ENCODE measurements around the gene RDH16.
A peak's percentile ranks its signal among the peaks of the same experiment; 100 is the strongest.
"Not testable (repeated sequence)": the region's sequence is repeated elsewhere in the genome, so short reads cannot be mapped to it uniquely, and the experiment has no call there.

RDH16 gene

DNA sequence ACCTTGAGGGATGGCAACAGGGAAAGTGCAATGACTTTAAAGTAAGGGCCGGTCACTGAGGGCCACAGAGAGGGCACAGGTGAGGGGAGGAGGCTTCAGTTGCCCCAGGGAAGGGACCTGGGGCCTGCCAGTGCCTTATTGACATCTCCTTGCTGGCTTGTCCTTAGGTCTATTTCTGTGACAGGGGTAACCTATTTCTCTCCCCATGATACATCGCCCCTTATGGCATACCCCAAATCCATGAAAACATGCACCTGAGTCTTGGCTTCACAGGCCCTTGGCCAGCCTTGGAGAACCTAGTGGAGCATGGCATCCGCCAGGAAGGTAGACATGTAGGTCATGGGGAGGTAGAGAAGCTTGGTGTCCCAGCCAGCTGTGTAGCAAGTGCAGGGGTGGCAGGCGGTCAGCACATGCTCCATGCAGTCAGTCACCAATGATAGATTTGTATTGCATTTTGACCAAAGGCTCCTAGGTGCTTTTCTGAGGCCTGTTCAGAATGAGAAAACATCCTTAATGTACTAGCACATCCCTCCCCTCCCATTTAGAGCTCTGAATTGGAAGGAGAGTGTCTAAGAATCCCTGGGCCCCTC, 23.6 kb upstream of the RDH16 start:
- TF ChIP-seq Cebpa-rat (IDR thresholded peaks at IDR 0.05) = no peak
- Histone ChIP-seq H3K4me3 (no peak overlapping the region), H3K27ac (no peak overlapping the region), H3K27me3 (no peaks in the 10 kb centered on the region), H3K9me3 (replicated peaks in 1 of 11) (peaks cover 0 to 6% (median 0%) of the 10 kb centered on the region in 11 experiments; a peak in 1 of 22 replicates), H4K20me1 (no peaks in the 10 kb centered on the region), H3K9ac (no peak overlapping the region), H3K4me1 (peaks cover 0 to 8% (median 0%) of the 10 kb centered on the region in 10 experiments; a peak in 2 of 20 replicates), H3K36me3 (no peaks in the 10 kb centered on the region), H3K4me2 (no peak overlapping the region)

DNA sequence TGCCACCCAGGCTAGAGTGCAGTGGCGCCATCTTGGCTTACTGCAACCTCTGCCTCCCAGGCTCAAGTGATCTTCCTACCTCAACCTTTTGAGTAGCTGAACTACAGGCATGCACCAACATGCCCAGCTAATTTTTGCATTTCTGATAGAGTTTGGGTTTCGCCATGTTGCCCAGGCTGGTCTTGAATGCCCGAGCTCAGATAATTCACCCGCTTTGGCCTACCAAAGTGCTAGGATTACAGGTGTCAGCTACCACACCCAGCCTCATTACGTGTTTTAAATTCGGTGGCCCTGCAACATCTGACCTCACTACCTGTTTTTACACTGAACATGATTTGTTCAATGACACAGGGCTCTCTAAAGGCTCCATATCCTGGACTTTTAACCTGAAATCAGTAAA, 22.9 kb upstream of the RDH16 start:
- no peaks in the 10 kb centered on the region for H3K36me3 ChIP-seq
- H4K20me1 ChIP-seq = no peaks in the 10 kb centered on the region
- no peak overlapping the region for H3K9ac ChIP-seq
- no peak overlapping the region for H3K27ac ChIP-seq
- no peak overlapping the region for H3K4me3 ChIP-seq
- no peaks in the 10 kb centered on the region for H3K27me3 ChIP-seq
- peaks cover 0 to 8% (median 0%) of the 10 kb centered on the region in 10 experiments; a peak in 2 of 20 replicates for H3K4me1 ChIP-seq
- H3K9me3 ChIP-seq (replicated peaks in 1 of 11) = peaks cover 0 to 6% (median 0%) of the 10 kb centered on the region in 11 experiments; a peak in 1 of 22 replicates
- no peak overlapping the region for H3K4me2 ChIP-seq
- no peak for TF ChIP-seq Cebpa-rat (IDR thresholded peaks at IDR 0.05)

DNA sequence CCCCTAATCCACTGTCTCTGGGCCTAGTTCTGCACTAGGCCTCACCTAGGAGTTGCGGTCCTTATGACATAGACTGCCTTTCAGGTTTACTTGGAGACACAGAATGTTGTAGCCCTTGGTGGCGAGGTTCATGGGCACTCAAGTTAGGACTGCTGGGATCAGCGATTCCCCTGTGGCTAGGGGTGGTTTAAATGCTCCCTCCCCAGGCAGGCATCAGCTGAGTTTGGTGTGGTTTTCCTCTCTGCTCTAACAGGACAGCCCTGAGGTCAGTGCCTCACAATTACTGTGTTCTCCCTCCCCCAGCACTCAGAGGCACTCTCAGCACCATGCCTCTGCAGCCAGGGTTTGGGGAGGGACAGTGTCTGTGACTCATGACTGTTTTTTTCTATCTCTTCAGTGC, 22.2 kb upstream of the RDH16 start:
- Histone ChIP-seq H3K9me3 (replicated peaks in 1 of 11) (peaks cover 0 to 6% (median 0%) of the 10 kb centered on the region in 11 experiments; a peak in 1 of 22 replicates), H4K20me1 (no peaks in the 10 kb centered on the region), H3K4me3 (no peak overlapping the region), H3K4me1 (peaks cover 0 to 8% (median 0%) of the 10 kb centered on the region in 10 experiments; a peak in 2 of 20 replicates), H3K9ac (no peak overlapping the region), H3K4me2 (peak overlapping the region in 2 of 11 experiments; percentile 12 to 41; a peak in 3 of 22 replicates), H3K27ac (no peak overlapping the region), H3K36me3 (no peaks in the 10 kb centered on the region), H3K27me3 (no peaks in the 10 kb centered on the region)
- no peak for TF ChIP-seq Cebpa-rat (IDR thresholded peaks at IDR 0.05)

GRCh38 chr12:56978397-56979138, 21.2 kb upstream of the RDH16 start:
- Histone ChIP-seq H3K9me3 (replicated peaks in 1 of 11) (peaks cover 0 to 6% (median 0%) of the 10 kb centered on the region in 11 experiments; a peak in 1 of 22 replicates), H3K4me1 (peaks cover 0 to 8% (median 0%) of the 10 kb centered on the region in 10 experiments; a peak in 2 of 20 replicates), H3K27ac (no peak overlapping the region), H3K4me2 (no peak overlapping the region), H3K9ac (no peak overlapping the region), H3K27me3 (no peaks in the 10 kb centered on the region), H3K4me3 (no peak overlapping the region), H3K36me3 (no peaks in the 10 kb centered on the region), H4K20me1 (no peaks in the 10 kb centered on the region)
- no peak for TF ChIP-seq Cebpa-rat (IDR thresholded peaks at IDR 0.05)

- H3K27ac ChIP-seq; H3K36me3 ChIP-seq; H3K4me2 ChIP-seq; H4K20me1 ChIP-seq; H3K4me3 ChIP-seq; H3K9ac ChIP-seq; H3K27me3 ChIP-seq; H3K9me3 ChIP-seq (replicated peaks in 1 of 11); H3K4me1 ChIP-seq: not testable (repeated sequence)
These were observed 20.0 kb upstream of the RDH16 start for GRCh38 chr12:56977361-56977760.

GRCh38 chr12:56974224-56974623, 16.8 kb upstream of the RDH16 start:
- not testable (repeated sequence) for H4K20me1 ChIP-seq; H3K27ac ChIP-seq; H3K4me3 ChIP-seq; H3K4me1 ChIP-seq; H3K4me2 ChIP-seq; H3K36me3 ChIP-seq; H3K27me3 ChIP-seq; H3K9ac ChIP-seq; H3K9me3 ChIP-seq (replicated peaks in 1 of 11)

- not testable (repeated sequence) for H3K27me3 ChIP-seq, H3K4me3 ChIP-seq, H3K9ac ChIP-seq, H3K27ac ChIP-seq, H4K20me1 ChIP-seq, H3K4me1 ChIP-seq, H3K36me3 ChIP-seq
- Histone ChIP-seq H3K4me2 (peak overlapping the region in 4 of 11 experiments; percentile 33 to 55 (median 48); a peak in 6 of 22 replicates), H3K9me3 (replicated peaks in 1 of 11) (peaks cover 4 to 13% (median 11%) of the 10 kb centered on the region in 11 experiments; a peak in 18 of 22 replicates)
These were observed 11.5 kb upstream of the RDH16 start for GRCh38 chr12:56968910-56969309.

DNA sequence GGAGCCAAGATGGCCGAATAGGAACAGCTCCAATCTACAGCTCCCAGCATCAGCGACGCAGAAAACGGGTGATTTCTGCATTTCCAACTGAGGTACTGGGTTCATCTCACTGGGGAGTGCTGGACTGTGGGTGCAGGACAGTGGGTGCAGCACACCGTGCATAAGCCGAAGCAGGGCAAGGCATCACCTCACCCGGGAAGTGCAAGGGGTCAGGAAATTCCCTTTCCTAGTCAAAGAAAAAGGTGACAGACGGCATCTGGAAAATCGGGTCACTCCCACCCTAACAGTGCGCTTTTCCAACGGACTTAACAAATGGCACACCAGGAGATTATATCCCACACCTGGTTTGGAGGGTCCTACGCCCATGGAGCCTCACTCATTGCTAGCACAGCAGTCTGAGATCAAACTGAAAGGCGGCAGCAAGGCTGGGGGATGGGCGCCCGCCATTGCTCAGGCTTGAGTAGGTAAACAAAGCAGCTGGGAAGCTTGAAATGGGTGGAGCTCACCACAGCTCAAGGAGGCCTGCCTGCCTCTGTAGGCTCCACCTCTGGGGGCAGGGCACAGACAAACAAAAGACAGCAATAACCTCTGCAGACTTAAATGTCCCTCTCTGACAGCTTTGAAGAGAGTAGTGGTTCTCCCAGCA, 8.7 kb upstream of the RDH16 start:
- H3K36me3 ChIP-seq, H3K4me2 ChIP-seq, H3K27ac ChIP-seq, H4K20me1 ChIP-seq, H3K9ac ChIP-seq, H3K4me3 ChIP-seq, H3K27me3 ChIP-seq: not testable (repeated sequence)
- H3K9me3 ChIP-seq (replicated peaks in 1 of 11) = peaks cover 8 to 28% (median 21%) of the 10 kb centered on the region in 11 experiments; a peak in 20 of 22 replicates
- peaks cover 0 to 16% (median 0%) of the 10 kb centered on the region in 10 experiments; a peak in 7 of 20 replicates for H3K4me1 ChIP-seq

GRCh38 chr12:56965124-56965523, 7.7 kb upstream of the RDH16 start:
- not testable (repeated sequence) for H3K36me3 ChIP-seq, H3K4me2 ChIP-seq, H4K20me1 ChIP-seq, H3K9ac ChIP-seq, H3K27me3 ChIP-seq, H3K4me3 ChIP-seq, H3K27ac ChIP-seq
- H3K4me1 ChIP-seq = peaks cover 0 to 16% (median 0%) of the 10 kb centered on the region in 10 experiments; a peak in 7 of 20 replicates
- peaks cover 8 to 28% (median 21%) of the 10 kb centered on the region in 11 experiments; a peak in 20 of 22 replicates for H3K9me3 ChIP-seq (replicated peaks in 1 of 11)

- H3K36me3 ChIP-seq, H3K27ac ChIP-seq, H3K4me3 ChIP-seq, H3K27me3 ChIP-seq, H3K4me2 ChIP-seq, H4K20me1 ChIP-seq, H3K9ac ChIP-seq, H3K4me1 ChIP-seq: not testable (repeated sequence)
- peaks cover 11 to 36% (median 27%) of the 10 kb centered on the region in 11 experiments; a peak in 21 of 22 replicates for H3K9me3 ChIP-seq (replicated peaks in 1 of 11)
These were observed 6.1 kb upstream of the RDH16 start for GRCh38 chr12:56963557-56963956.

DNA sequence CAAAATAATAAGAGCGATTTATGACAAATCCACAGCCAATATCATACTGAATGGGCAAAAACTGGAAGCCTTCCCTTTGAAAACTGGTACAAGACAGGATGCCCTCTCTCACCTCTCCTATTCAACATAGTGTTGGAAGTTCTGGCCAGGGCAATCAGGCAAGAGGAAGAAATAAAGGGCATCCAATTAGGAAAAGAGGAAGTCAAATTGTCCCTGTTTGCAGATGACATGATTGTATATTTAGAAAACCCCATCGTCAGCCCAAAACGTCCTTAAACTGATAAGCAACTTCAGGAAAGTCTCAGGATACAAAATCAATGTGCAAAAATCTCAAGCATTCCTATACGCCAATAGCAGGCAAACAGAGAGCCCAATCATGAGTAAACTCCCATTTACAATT, 4.8 kb upstream of the RDH16 start:
- H3K4me3 ChIP-seq, H3K4me1 ChIP-seq, H3K36me3 ChIP-seq, H4K20me1 ChIP-seq, H3K9ac ChIP-seq, H3K27me3 ChIP-seq, H3K27ac ChIP-seq: not testable (repeated sequence)
- Histone ChIP-seq H3K9me3 (replicated peaks in 1 of 11) (peaks cover 19 to 43% (median 33%) of the 10 kb centered on the region in 11 experiments; a peak in 21 of 22 replicates), H3K4me2 (peak overlapping the region in 1 of 11 experiments; percentile 18; a peak in 1 of 22 replicates)

All from BLaER1 treated with 17β-estradiol and CSF1 and Interleukin-3, amounts not matched to agents 10 nM and 100 nM (cell line).